NCI-H526 treated with DMSO at 0.1 percent for 48 hours (cell line): Measurements from ENCODE around the gene IGFN1.
"Not testable (repeated sequence)": the region's sequence is repeated elsewhere in the genome, so short reads cannot be mapped to it uniquely, and the experiment has no call there.

Source experiments
- DNase-seq: peaks from one replicate; lab custom pipeline; 2025; lab: John Stamatoyannopoulos, UW

The IGFN1 gene

DNA sequence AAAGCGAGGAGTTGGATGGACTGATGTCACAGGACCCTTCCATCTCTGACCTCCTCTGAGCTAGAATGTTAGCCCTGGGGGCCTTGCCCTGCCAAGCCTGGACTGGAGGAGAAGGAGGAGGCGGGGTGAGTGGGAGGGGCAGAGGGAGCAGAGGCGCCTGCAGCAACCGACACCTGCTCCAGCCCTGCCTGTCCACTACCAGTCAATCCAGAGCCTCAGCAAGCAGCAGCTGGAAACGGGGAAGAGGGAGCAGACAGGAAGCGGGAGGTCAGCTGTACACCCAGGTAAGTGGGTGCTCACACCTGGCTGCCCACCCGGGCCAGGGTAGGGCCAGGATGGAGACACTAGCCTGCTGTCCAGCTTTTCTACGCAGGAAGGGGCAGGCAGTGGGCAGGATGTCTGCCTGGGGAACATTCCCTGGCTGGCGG is at the start of gene IGFN1:
Gene IGFN1, plus strand, starts transcription at position 201 of the 428 bp plus-strand sequence. CDS start 2,470 bp downstream, outside the sequence.
- DNase-seq = no peak

DNA sequence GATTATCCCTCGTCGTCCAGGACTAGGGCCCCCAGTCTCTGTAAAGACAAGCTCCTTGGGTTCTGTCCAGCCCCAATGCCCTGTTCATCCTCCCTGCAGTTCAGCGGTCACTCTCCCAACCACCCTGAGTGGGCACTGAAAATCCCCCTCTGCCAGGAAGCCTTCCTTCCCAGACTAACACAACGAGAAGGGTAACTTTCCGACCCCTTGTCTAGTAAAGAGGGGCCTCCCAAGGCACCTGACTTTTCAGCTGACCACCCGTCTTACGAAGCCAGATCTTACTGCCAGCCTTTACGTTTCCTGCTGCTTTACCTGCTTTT is 49.7 kb upstream of the IGFN1 start:
- no peak for DNase-seq

DNA sequence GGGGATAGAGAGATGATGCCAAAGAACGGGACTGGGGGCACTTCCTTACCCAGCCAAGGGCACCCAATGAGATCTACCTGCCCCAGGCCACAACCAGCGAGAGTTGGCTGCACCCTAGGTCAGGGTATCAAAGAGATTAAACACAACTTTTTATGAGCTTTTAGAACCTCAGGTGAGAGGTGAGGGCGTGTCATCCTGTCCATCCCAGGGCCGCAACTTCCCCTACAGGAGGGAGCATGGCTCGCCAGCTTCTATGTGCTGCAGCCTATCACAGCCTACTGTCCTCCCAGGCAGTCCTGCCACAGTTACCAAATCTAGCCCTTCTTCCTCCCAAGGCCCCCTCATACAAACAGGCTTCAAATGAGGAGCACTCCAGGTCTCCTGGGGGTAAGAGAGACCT is 49.2 kb upstream of the IGFN1 start:
- no peak for DNase-seq

DNA sequence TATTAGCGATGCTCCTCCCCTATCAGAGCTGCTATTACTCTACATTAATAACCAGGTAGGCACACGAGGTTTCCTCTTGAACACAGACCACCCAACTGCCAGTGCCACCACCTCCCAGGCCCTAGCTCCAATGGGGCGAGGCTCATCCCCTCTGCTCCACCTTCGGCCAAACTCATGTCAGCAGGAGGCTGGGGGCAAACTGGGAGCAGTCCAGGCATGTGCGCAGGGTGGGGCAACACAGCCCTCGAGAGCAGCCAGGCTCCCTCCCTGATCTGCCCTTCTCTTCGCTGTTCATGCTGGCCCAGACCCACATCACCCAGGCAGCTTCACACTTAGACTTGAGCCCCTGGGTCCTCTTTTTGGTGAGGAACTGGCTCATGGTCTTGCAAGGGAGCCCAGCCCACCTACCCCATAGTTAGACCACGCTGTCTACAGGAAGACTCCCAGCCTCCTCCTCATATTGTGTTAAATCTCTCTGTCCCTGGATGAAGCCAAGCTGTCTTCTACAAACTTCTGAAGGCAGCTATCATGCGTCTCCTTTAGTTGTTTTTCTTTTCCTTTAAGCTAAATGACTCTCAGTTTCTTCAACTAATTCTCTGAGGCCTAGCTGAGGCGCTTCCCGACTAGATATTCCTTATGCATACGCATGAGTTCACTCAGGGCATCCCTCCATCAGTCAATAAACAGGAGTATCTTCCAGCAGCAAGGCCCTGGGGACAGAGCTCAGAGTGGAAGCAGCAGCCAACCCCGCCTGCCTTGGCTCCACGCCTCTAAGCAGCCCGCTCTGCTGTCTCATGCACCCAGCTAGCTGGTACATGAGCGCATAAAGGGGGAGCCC is 48.4 kb upstream of the IGFN1 start:
- no peak for DNase-seq

DNA sequence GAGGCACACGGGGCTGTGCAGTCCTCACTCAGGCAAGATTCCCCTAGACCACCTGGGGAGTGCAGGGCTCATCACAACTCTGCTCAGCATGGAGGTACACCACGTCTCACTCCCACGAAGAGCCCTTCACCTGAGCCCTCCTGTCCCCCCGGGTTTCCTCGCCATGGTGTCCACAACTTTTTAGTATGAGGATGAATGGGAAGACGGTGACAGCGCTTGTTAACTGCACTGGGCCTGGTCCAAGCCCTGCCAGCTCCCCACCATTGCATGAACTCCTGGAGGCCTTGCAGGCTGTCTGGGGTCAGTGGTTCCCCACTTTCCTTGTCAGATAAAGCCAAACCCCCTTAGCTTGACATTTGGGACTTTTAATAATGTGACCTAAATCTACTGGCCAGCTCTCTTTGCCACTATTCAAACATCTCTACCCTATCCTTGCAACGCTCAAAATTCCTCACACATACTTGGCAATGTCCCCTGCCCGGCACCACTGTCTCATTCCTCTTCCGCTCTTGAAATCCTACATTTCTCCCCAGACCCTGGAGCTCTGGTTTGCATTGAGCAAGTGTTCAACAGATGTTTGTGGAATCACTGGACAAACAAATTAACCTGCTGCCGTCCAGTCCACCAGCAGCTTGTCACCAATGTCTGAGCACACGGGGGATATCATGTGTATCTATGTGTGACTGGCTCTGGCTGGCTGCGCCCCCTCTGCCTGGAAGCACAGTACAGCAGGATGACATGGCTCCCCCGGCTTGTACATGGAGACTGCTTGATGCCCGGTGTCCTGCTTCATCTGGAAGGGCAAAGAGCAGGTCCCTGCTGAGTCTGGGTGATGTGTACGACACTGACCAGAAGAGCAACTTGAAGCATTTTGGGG is 47.5 kb upstream of the IGFN1 start:
- DNase-seq = no peak

DNA sequence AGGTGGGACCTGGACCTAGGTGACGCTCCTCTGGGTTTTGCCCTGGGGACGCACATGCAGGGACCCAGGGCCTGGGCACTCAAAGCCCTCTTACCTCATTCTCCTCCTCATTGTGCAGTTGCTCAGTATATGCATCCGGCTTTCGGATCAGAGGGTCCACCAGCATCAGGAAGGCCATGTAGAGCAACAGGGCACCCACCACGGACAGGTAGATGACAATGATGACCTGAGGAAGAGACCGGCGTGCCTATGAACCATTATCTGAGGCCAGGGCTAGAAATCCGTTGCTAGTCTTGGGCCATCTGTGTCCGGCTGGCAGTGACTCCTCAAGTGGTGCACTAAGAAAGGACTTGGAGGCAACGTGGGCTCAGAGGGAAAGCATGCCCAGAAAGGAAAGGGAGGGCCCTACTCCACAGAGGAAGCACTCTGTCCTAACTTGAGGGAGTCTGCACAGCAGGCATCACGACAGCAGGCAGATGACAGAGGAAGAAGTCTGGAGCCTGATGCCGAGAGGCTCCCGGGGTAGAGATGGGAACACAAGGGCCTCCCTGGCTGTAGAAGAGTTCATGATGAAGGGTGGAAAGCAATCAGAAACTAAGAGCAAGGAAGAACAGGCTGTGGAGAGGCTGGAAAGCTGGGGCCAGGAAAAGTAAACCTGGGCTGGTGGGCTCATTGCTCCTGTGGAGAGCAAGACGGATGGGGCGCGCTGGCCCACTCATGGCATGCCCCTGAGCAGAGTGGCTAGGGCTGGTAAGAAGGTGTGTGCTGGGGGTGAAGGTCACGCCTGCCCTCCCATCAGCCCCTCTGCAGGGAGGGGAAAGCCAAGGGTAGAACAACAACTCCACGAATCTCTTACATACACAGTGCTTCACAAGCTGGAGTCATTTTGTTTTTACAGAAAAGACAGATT is 46.6 kb upstream of the IGFN1 start:
- no peak for DNase-seq

DNA sequence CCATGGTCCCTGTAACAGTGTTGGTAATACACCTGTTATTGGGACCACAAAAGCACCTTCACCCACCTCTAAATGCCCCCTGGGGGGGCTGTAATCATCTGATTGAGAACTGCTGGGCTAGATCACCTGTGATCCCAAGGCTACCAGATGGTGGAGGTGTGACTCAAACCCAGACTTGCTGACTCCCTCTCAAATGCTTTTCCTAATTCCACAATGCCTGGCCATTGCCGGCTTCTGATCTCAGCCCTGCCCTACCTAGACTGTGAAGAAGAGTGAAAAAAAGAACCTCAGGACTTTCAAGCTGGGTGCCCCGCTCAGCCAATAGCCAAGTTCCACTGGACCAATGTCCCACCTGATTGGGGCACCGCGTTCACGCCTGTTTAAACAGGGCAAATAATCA is 45.9 kb upstream of the IGFN1 start:
- no peak for DNase-seq

DNA sequence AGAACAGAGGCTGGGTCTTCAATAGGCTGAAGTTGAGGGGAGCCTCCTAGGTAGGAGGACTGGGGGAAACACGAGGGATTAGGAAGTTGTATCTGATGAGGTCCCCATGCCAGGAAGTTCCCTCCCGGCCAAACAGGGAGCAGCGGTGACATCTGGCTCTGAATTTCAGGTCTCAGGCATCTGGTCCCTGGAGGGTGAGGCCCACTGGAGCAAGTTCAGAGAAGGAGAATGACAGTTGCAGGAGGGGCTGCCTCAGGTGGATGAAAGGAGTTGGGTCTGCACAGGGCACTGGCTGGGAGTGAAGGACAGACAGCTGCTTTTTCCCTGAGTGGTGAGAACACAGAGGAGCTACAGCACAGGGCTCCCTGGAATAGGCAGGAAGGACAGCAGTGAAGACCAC is 45.5 kb upstream of the IGFN1 start:
- no peak for DNase-seq

DNA sequence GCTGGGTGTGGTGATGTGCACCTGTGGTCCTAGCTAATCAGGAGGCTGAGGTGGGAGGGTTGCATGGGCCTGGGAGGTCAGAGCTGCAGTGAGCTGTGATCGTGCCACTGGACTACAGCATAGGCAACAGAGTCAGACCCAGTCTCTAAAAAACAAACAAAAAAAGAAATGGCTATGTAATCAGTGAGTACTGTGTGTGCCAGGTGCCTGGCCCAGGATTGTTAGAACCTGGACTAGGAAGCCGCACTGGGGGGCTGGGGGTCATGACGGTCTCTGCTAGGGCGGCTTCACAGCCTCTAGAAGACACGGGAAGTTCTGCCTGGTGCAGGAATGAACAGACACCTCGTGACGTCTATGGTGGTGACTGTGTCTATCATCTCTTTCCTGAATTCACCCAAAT is 44.8 kb upstream of the IGFN1 start:
- DNase-seq = no peak

DNA sequence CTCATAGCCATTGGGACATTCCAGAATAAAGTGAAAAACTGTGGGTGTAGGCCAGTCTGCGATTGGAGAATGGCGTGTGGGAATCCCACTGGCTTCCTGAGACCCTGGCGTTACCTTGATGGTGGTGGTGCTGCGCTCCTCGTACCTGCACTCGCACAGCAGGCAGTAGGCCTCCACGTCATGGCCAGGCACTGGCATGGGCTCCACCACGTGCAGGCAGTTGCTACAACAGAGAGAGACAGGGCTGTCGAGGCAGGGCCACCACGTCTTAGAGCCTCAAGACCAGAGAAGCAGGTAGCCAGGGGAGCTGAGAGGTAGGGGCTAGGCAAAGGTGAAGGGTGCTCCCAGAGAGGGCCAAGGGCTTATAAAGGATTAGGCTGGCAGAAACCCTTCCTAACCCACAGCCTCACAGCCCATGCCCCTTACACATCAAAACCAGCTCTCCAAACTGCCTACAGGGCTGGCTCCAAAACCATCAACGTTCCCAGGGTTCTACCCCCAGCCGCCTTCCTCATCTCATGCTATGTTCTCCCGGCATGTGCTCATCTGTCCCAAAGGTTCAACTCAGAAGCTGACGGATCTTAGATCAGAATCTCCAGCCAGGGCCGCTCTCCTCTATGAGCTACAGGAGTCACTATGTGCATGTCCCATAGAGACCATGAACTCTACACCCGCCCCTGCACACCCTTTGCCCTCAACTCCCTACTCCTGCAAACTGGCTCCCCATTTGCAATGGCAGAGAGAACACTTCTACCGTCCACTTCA is 43.8 kb upstream of the IGFN1 start:
- DNase-seq = no peak

DNA sequence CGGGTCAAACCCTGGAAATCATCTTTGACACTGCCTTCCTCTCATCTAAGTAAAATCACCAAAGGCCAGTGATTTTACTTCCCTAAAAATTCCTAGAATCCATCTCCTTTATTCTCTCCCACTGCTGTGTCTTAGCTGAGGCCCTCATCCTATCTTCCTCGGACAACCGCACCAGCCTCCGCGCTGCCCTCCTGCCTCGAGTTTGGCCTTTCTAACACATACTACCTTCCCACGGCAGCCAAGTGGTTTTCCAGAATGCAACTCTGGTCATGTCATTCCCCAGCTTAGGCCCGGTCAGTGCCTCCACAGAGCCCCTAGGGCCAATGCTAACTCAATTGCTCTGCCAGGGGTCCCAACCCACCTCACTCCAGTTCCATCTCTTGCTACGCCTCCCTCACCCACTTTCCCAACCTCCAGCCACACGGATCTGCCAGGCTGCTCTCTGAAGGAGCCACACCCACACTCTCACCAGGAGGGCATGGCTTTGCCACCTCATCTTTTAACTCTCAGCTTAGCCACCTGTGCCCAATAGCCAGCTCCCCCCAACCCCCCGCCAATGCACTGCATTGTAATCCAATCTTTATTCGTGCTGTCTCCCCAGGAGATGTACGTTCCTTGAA is 43.1 kb upstream of the IGFN1 start:
- DNase-seq = no peak

DNA sequence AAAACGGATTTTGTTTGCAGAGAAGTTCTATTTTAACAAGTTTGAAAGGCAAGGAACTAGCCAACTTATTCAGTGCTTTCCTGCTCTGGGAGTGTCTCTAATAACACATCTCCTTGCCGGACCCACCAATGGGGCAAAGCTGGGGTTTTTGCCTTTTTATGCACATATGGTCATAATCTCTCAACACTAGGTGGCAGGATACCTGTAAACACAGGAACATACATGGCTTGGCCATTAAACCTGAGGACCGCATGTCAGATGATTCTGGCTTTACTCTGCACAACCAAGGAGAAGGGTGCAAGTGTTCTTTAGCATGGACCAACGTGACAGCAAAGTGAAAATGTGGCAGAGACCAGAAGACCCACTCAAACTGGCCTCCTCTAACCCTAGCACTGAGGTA is 41.2 kb upstream of the IGFN1 start:
- peak; percentile 17 for DNase-seq

DNA sequence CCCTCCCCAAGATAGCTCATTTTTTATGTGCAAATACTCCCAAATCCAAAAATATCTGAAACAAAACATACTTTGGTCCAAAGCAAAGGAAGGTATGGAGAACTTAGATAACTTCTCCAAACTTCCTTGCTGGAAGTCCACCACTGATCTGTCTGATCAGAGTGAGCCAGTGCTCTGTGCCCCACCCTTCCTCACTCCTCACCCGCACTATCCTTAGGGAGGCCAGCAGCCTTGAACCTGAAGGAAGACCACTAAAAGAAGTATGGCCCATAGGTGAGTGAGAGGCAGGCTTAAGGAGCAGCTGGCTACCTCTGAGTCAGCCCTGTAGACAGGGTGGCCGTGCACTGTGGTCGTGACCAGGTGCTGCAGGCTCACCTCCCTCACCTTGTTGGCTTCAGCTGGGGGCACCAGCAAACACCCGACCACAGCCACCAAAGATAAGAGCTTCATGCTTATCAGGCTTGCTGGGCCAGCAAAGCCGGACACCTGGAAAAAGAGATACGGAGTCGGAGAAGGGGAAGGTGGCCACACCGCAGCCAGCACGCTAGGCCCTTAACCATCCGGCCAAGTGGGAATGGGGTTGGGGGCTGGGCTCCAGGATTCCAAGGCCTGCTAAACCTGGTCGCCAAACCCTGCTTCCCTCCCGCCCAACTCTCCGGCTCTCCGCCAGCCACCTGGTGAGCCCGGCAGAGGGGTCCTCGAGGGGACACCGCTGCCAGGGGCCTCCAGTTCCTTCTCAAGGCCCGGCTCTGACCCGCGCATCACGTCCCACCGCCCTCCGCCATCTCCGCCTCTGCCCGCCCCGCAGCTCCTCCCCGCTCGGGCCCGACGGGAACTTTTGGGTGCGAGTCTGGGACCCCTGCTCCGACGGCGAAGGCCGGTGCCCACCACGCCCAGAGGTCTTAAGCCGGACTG is 36.9 kb upstream of the IGFN1 start:
- DNase-seq = peak; percentile 15

DNA sequence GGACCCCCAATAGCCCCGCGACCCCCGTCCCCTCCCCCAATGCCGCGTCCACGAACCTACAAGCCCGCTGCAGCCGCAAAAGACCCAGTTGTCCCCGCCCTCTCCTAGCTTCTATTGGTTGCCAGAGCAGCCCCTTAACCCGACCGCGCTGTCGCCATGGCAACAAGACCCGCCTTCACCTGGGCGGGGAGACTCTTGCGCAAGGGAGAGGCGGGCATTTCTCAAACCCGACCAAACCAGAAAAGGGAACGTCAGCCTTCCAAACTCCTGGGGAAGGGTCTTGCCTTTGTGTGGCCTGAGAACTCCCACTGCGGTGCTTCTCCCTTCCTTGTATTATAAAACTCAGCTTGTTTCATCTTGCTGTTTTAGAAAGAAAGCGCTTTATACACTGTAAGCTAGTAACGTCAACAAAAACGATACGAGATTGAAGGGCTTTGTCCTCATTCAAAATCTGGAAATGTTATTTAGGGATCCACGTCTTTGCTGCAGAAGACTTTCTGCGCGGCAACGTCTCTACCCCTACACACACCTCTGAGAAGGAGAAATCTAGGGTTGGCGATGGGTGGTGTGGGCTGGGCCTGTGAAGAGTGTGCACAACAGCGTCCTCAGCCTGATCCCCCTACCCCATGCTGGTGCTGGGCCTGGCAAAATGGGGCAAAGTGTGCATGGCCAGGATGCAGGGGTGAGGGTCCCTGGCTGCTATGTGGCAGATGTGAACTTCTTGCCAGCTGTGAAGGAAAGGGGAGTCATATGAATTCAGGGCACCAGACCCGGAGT is 36.0 kb upstream of the IGFN1 start, which contains the start of gene TMEM9:
Gene TMEM9, minus strand, starts transcription at position 86 of the 777 bp plus-strand sequence. CDS start 551 bp downstream, outside the sequence.
- DNase-seq = peak; percentile 75

DNA sequence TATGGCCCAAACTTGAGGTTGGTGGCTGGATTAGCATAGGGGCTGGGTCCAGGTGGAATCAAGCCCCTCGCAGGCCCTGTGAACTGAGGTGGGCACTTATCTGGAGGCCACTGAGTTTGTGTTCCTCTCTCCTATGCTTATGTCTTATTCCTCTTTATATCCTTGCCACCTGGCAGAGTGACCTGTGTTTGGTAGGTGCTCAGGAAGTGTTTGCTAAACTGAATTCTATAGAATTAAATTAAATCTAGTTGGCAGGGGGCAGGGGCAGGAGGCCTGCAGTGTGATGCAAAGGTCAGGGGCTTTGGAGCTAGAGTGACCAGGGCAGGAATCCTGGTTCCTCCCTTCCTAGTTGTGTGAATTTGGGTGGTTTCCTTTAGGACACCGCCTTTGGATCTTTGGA is 35.3 kb upstream of the IGFN1 start:
- no peak for DNase-seq

DNA sequence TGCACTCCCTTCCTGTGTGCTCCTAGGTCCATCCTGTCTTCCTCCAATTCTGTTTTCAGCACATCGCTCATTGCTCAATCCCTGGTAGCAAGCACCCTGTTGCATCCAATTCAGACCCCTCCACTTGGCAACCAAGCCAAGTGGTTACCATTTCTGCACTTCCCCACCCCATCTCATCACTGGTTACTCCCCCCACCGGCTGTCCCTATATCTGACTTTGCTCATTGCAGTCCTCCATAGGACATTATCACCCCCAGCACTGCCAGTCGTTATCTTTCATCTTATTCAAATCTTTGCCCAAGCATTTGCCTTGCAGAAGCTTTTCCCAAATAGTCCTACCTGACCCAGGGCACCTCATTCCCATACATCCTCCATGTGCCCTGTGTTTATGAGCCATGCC is 34.3 kb upstream of the IGFN1 start:
- DNase-seq = no peak

DNA sequence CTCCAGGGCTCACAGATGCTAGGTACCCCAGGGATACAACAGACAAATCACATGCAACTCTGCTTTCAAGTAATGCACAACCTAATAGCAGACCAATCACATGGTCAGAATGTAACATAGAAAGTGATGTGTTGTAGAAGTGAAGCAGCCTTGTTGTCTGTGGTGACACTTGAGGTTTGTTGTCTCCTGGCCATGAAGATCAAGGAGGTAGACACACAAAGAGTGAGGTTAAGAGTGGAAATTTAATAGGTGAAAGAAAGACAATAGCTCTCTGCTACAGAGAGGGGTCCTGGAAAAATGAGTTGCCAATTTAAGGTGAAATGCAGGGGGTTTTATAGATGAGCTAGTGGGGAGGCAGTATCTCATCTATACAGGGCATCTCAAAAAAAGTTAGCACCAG is 33.8 kb upstream of the IGFN1 start:
- no peak for DNase-seq

DNA sequence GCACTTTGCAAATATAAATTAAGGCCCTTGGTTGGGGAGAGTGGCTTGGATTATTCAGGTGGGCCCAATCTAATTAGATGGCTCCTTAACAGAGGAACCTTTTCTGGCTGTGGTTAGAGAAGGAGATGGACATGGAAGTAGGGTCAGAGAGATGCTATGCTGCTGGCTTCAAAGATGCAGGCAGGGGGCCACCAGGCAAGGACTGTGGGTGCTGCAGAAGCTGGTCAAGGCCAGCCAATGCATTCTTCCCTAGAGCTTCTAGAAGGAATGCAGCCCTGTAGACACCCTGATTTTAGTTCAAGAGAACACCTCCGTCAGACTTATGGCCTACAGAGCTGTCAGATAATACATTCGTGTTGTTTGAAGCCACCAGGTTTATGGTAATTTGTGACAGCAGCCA is 32.7 kb upstream of the IGFN1 start:
- no peak for DNase-seq

DNA sequence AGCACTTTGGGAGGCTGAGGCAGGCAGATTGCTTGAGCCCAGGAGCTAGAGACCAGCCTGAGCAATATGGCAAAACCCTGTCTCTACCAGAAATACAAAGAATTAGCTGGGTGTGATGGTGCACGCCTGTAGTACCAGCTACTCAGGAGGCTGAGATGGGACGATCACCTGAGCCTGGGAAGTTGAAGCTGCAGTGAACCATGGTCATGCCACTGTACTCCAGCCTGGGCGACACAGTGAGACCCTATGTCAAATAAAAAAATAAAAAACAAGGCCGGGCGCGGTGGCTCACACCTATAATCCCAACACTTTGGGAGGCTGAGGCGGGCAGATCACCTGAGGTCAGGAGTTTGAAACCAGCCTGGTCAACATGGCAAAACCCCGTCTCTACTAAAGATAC is 27.6 kb upstream of the IGFN1 start:
- DNase-seq = not testable (repeated sequence)
